Skin of body (tissue), 2 donors: ENCODE measurements around the gene PRICKLE2. TPM values are rescaled to one million over a fixed set of nuclear protein-coding genes. Genes with fewer than 3 reads are reported as not detected.

Experiments used
- DNase-seq: peaks from one replicate; lab custom pipeline; 2025; lab: John Stamatoyannopoulos, UW
- total RNA-seq: library from RNA; depleted of rRNA; stranded (reverse); fragments of >200 nt; gene quantifications from one replicate; pipeline ENCODE4 v1.2.3, GENCODE V29; 2014

The PRICKLE2 gene
- total RNA-seq, 1 donor from 2014 or later: 34.0 TPM

DNA sequence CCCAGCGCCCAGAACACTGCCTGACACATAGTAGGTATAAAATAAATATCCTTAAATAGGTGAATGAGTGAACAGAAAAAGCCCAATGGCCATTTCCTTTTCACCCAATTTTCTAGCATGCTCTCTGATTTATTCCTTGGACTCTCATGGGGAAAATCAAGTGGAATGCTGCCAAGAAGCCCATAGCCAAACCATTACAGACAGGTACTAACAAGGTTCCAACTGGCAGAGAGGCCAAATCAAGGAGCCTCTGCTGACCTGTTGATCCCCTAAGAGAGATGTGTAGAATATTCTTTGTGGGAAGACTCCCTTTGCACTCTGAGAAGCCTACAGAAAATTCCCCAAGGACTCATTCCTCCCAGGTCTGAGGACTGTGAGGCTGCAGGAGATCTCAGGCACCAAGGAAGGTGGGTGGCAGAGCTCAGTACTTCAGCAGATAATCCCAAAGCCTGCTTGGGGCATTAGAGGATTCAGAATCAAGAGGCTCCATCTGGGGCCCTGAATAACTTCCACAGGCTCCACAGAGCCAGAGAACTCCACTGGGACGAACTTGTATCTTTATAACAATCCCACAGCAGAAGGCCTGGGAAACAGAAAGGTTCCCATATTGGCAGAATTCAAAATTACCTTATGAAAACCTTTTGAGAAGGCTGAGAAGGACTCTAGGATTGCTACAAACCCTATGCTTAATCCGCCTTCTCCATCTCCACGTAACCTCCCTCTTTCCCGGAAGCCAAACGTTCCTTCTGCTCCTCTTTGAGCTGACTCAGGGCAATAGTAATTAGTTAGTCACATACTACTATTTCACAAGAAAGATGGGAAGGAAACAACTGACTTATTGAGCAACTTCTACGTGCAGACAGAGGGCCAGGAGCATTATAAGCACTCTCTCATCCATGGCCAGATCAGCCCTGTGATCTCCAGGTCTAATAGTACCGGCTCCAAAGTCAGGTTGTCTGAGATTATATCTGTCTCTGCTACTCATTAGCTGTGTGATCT, 34.5 kb downstream of the PRICKLE2 start:
- no peak for DNase-seq

DNA sequence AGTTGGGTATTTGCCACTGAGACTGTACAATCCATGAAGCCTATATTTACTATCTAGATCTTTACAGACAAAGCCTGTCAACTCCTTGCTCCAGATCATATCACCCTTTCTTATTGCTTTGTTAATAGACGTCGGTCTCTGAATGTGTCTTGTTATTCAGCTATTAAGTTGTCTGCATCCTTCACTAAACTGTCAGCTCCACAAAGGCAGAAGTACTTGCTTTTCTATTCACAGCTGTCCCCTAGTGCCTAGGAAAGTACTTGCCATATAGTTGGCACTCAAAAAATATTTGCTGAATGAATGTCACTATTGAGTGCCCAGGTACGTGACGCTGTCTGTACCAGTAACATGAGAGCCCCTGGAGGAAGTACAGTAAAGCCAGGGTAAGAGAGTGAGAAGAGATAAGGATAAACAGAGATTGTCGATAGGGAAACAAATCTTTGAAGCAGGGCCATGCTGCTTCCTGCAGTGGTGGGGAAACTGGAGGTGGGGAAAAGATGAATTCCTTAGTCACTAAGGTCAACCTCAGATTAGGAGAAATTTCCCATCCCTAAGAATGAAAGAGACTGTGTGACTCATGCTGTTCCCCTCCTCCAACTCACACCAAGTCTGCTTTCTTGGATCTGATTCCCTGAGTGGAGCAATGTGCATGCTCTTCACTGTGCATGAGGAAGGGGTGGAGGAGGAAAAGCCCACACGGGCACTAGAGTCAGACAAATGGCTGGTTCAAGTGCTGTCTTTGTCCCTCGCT, 36.3 kb downstream of the PRICKLE2 start:
- peak; percentile 44 for DNase-seq

DNA sequence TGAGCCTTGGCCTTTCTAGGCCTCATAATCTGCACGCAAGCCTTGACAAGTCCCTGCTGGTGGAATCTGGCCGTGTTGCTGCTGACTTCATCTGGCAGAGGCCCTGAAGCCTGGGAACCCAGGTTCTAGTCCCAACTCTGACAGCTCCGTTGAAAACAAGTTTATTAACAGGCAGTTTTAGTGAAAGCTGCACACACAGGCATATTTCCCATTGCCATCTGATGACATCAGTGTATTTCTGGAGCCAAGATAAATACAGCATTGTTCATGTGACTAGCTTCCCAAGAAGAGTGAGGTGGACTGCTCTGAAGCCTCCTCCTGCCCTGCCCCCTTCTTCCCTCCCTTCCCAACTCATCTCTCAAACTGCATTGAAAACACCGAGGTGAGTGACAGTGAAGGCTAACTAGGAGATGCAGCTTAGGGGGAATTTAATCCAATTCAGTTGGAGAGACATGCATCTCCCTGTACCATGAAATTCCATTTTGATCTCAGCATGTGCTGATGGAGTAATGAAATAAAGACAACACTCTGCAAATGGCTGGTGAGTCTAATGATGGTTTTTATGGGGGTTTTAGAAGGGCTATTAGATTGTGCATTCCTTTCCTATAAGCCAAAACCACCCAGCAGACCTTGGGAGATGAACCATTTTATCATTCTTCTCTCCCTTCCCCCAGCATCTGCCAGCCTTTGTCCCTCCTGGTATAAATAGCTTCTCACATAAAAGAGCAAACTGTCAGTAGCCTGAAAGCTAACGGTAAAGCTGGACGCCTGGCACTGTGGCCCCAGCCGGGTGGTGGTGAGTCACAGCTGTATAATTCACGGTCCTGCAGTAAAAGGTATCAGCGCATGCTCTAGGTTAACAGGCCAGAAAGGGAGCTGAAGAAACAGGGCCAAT, 38.0 kb downstream of the PRICKLE2 start:
- peak; percentile 96 for DNase-seq

DNA sequence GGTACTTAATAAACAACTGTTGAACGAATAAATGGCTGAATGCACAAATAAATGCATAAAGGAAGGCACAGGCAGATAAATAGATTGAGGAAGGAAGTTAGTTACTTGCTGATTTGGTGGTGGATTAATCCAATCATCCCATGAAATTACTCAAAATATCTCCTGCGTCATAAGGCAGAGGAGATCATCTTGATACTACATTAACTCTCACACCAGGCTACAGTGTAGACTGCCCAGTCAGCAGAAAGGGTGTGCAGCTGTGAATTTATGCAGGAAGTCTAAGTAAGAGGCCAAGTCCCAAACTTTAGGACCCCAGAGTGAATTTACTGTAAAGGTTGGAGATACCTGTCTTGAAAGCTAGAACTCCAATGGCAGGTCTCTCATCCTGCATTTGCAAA, 38.6 kb downstream of the PRICKLE2 start:
- DNase-seq: no peak

DNA sequence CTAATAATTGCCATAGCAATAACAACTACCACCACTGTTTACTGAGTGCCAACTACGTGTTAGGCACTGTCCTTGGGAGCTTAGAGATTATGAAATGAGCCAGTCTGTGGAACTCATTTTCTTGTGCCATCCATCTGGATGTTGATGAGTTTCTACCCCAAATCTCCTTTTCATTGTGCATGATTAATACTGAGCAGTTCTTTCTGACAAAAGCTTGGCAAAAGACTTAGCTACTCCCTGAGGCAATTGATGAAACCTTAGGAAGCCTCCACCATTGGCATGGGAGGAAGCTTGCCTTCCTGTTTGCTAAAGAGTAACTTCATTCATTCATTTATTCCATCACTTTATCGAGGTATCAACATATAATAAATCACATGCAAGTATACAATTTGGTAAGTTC, 39.8 kb downstream of the PRICKLE2 start:
- DNase-seq: no peak

DNA sequence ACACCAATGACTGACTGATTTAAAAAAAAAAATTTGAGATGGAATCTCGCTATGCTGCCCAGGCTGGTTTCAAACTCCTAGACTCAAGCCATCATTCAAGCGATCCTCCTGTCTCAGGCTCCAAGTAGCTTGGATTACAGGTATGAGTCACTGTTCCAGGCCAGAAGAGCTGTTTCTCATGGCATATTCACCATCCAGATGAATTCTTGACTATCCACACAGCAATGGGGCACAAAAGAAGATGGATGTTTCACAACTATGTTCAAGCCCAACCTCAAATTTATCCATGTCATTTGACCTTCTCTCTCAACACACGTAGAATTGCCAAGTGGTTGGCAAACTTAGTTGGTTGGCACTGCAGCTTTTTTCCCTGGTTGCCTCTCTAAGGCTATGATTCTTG, 40.6 kb downstream of the PRICKLE2 start:
- DNase-seq: no peak

DNA sequence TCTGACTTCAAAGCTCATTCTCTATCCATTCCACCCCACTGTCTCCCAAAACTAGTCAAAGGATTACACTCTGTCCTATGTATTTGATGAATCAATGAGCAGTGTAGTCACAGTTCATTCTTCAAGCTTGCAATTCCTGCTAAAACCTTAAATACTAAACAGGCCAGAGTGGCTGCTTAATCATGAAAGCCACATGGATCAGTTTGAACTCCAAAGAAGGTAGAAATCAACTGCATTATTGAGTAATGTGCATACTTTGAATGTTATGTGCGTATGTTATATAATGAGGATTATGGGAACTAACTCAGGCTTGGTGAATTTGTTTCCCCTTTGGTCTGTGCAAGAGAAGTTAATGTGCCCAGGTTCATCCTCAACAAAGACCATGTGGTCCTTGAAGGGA, 45.4 kb downstream of the PRICKLE2 start:
- DNase-seq: no peak

DNA sequence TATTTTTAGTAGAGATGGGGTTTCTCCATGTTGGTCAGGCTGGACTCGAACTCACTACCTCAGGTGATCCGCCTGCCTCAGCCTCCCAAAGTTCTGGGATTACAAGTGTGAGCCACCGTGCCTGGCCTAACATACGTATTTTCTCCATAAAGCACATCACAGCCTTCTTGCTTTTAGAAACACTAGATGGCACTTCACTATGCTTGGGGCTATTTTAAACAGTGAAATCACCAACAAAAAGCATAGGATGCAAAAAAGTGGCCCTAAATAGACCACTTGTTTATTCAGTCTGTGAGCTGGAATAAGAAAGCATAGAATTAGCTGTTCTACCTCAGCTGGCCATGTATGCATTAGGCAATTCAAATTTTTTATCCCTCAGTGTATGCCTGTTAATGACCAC, 46.0 kb downstream of the PRICKLE2 start:
- no peak for DNase-seq

DNA sequence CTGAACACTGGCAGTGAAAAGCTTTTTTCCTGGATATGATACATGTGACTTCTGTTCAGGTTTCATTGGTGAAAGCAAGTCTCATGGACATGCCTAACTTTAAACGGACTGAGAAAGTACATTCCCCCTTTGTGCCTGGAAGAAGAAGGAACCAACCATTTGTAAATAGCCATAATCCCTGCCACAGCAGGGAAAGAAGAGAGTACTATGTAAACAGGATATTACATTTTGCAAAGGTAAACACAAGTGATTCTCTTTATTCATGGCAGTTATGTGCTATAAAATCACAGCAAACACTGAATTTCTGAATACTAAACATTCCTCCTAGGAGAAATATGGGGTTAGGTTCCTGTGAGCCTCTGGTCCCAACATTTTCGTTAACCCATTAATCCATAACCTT, 46.8 kb downstream of the PRICKLE2 start:
- DNase-seq: no peak

DNA sequence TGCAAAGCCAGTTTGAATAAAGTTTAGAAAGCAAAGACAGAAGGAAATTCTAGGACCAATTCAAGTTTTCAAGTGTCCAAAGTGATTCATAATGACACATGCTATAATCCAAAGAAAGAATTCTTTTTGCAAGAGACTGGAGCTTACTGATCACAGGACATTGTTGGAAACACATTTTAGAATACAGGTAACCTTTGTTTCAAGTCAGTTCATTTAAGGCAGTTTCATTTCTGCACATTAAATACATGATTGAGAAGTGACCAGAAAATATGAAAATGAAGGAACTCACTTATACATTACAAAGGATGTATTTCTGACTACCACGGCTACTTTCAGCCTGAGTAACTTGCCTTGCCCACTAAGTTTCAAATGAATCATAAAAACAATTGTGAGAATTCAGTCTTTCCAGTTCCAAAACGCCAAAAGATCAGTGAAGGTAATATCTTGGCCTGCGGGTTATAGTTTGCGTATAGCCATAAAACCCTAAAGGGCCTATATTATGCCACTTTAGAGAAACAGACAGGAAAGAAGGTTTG, 48.7 kb downstream of the PRICKLE2 start:
- DNase-seq: no peak

DNA sequence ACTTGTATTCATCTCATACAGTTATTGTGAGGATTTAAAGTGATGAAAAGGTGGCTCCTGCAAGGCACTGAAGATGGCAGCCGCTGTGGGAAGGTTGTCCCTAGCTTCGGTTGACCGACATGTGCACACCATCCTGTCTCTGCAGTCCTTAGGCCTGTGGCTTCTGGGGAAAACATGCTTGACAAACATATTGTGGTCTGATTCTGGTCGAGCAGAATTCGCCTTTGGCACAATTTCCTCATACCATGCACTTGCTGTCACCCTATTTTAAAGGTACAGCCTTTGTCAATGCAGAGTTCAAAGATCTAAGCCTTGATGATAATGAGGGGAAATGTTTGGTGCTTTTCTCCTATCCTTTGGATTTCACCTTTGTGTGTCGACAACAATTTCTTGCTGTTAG, 50.9 kb downstream of the PRICKLE2 start:
- no peak for DNase-seq

DNA sequence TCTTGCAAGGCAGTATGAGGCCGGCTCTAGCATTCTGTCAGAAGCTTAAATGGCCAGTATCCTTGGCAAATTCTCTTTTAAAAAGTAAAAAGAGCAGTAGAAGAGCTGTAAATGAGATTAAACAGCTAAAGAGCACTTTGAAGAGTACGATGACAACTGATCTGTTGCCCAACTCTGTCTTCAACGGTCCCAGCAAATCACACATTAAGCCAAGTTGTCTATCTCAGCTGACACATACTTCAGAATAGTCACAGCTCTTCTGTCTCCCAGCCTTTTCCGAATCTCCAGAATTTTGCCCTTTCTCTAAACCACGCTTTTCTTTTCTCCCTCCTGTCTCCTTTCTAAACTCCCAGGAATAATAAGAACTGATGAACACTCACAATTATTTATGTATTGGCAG, 51.7 kb downstream of the PRICKLE2 start:
- no peak for DNase-seq

DNA sequence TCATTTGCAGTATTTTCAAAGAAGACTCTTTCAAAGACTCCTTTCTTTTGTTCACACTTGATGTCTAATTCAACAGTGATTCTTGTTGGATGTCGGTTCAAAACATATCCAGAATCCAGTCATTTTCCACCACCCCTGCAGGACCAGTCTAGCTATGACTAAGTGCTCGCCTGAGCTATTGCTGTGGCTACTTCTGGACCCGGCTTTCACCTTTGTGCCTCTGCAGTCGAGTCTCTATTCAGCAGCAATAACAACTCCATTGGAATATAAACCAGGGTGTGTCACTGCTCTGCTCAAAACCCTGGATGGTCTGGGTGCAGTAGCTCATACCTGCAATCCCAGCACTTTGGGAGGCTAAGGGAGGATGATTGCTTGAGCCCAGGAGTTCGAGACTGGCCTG, 55.0 kb downstream of the PRICKLE2 start:
- DNase-seq: no peak

DNA sequence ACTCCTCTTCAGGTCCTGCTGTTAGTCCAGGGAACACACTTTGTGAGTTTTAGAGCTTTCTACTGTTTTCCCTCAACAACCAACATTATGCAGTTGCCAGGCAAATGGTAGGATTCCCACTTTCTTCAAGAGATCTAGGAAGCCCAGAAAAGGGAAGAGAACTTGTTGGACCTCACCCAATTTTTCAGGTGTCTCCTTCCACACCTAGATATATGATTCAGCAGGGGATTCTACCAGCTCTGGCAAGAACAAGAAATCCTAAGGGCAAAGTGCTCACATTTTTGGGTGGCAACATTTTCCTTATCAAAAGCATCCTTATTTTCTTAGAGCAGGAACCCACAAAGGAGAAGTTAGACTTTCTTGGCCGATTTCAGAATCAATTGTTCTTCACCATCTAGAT, 57.4 kb downstream of the PRICKLE2 start:
- DNase-seq: no peak

DNA sequence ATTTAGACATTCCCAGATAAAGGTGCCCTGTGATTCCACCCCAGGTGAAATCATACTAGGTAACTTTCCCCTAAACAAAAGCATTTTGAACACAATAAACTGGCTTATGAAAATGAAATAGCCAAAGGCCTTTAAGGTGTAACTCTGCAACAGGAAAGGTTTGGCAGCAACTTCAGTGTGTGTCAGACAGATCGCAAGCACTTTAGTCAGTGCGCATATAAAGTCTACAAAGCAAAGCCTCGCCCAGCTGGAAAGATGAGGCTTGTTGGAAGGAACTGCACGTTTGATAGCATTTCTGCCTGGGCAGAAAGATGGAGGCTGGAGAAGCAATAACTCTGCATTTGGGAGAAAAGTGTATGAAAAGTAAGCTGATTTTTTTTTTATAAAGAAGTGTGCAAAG, 57.9 kb downstream of the PRICKLE2 start:
- no peak for DNase-seq

DNA sequence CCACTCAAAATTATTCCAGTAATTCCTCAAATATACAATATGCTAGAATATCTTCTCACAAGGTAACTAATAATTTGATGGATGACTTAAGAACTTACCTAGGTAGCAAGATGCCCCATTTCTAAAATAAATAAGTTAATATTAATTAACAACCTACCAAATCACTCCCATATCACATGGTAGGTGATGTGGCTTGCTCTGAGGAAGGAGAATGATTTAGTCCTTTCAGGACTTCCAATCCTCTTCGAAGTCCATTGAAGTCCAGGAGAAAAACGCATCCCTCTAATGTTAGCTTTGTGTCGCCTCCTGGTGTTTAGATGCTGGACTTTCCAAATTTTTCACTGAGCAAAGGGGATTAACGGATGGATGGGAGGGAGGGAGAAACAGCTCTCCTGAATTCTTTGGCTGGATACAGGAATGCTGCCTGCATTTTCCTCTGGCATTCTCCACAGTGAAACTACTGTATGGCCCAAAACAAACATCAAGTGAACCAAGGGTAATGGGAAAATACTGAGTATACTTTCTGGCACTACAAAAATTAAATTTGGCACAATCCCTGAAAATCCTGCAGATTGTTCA, 58.6 kb downstream of the PRICKLE2 start:
- DNase-seq: peak; percentile 27

DNA sequence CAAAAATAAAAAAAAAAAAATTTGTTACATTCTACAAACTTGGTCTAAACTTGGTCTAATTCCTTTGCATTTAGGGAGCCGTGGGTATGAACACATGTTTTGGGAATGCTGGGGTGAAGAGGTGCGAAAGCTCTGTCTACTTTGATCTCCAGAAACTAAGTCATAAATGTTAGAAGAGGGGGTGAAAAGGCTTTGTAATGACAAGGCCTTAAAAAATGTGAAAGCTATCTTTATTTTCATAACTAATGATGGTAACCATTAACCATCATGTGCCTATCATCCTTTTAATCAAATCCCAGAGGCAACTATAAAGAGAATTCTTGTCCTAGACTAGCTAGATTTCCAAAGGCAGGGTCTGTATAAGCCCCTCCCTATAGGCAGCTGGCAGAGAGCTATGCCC, 60.9 kb downstream of the PRICKLE2 start:
- no peak for DNase-seq

DNA sequence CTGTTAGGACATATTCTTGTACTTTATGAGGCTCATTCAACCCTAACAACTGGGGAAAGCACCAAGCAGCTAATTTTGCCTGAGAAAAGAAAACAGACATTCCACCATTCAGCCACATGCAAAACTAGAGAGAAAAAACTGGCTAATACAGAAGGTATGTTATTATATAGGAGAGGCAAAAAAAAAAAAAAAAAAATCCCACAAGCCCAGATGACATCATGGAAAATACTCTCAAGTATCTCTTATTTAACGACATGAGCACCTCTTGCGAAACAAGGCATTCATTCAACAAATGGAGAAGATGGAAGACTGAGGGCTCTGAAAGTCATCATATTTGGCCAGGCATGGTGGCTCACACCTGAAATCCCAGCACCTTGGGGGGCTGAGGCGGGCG, 61.5 kb downstream of the PRICKLE2 start:
- peak; percentile 69 for DNase-seq

DNA sequence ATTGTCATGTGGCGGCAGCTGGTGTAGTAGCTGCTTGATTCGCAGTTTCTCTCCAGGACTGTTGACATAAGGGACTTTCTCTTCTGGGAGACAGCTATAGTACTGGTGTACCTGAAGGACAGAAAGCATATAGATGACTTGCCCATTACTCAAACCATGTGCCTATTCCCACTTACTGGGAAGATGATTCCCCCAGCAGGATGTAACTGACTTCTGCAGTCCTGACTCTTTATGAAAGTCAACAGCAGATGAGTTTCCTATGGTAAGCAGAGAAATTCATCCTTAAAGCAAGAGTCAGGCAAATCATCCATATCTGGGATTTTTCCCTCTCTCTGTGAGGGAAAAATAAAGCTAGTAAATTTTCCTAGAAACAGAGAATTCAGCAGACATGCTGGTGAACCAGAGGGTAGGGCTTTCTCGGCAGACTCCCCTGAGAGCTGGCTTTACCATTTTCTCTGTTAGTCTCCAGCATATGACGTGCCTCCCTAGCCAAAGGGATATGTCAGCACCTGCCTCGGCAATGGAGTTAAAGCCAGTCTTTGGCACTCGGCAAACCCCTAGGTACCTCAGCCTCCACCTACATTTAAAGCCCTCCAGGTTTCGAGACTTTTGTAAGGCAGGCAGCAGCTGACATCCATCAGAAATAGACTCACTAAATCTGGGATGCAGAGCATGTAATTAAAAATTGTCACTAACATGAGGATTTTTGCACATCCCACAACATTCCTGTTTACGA, 62.1 kb downstream of the PRICKLE2 start:
- peak; percentile 69 for DNase-seq

DNA sequence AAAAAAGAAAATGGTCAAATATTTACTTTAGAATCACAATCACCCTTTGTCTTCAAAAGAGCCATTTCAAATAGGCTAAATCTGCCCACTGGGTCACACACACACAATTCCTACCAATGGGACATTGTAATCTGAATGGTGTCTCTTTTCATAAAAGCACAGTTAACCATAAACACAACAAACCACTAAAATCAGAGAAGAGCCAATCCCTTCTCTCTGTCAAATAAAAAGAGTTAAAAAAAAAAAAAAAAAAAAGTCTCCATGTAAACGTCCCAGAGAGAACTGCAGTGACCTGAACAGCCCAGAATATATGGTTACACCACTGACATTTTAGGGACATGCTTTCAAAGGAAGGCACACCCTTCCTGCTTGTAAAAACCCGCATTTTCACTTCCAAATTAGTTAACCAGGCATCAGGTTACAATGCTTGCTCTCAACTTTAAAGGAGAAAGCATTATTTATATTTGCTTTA, 63.7 kb downstream of the PRICKLE2 start:
- no peak for DNase-seq
